ENCODE measurements around the gene SH3BGRL2.
"Not testable (repeated sequence)": the region's sequence is repeated elsewhere in the genome, so short reads cannot be mapped to it uniquely, and the experiment has no call there.

SH3BGRL2 gene

DNA sequence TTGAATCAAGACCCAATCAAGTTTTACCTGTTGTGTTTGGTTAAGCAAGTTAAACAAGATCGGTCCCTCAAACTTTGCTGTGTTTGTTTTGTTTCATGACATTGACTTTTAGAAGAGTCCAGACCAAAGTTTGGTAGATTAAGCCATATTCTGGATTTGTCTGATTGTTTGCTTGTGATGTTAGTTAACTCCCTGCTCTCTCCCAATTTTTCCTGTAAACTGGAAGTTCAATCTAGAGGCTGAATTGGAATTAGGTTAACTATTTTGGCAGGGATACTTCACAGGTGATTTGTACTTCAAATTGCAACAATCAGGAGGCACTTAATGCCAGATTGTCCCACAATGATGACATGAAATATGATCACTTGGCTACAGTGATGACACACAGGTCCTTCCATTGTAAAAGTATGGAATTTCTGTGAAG lies 13.6 kb upstream of the SH3BGRL2 start:
- H3K27ac ChIP-seq (ENCODE audit: low read length) = no peak overlapping the region
- no peaks in the 10 kb centered on the region for H3K27me3 ChIP-seq (ENCODE audit: low read depth, low read length)
- H3K4me1 ChIP-seq (ENCODE audit: control insufficient read depth in 1 of 2, insufficient read depth in 2 of 2, low read length in 2 of 2) = no peaks in the 10 kb centered on the region
- no peaks in the 10 kb centered on the region for H3K9me3 ChIP-seq (ENCODE audit: control insufficient read depth in 1 of 2, low read length in 2 of 2)
- no peak overlapping the region for H3K4me3 ChIP-seq (ENCODE audit: low read depth in 1 of 2, low read length in 2 of 2)
- no peaks in the 10 kb centered on the region for H3K36me3 ChIP-seq (ENCODE audit: control insufficient read depth in 1 of 2, insufficient read depth in 2 of 2, low read length in 2 of 2)

GRCh38 chr6:79618425-79618824 lies 12.7 kb upstream of the SH3BGRL2 start:
- H3K4me1 ChIP-seq (ENCODE audit: control insufficient read depth in 1 of 2, insufficient read depth in 2 of 2, low read length in 2 of 2); H3K9me3 ChIP-seq (ENCODE audit: control insufficient read depth in 1 of 2, low read length in 2 of 2); H3K4me3 ChIP-seq (ENCODE audit: low read depth in 1 of 2, low read length in 2 of 2); H3K27ac ChIP-seq (ENCODE audit: low read length); H3K27me3 ChIP-seq (ENCODE audit: low read depth, low read length); H3K36me3 ChIP-seq (ENCODE audit: control insufficient read depth in 1 of 2, insufficient read depth in 2 of 2, low read length in 2 of 2): not testable (repeated sequence)

DNA sequence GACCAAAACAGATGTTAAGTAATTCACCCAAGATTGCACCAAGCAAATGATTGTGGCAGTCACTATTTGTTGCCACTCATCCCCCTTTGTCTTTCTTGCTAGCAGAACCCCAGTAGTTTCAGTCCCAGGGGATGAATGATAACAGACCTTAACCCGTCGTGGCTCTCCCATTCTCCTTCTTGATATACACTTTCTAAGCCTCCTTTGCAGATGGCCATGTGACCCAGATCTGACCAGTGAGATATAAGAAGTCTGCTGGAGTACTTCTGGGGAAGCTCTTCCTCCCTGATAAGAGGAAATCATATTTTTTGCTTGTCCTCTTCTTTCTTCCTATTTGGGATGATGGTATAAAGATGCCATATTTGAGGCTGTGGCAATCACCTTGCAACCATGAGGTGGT lies 9.6 kb upstream of the SH3BGRL2 start:
- H3K36me3 ChIP-seq (ENCODE audit: control insufficient read depth in 1 of 2, insufficient read depth in 2 of 2, low read length in 2 of 2) = no peaks in the 10 kb centered on the region
- no peaks in the 10 kb centered on the region for H3K9me3 ChIP-seq (ENCODE audit: control insufficient read depth in 1 of 2, low read length in 2 of 2)
- no peak overlapping the region for H3K4me3 ChIP-seq (ENCODE audit: low read depth in 1 of 2, low read length in 2 of 2)
- H3K4me1 ChIP-seq (ENCODE audit: control insufficient read depth in 1 of 2, insufficient read depth in 2 of 2, low read length in 2 of 2) = no peaks in the 10 kb centered on the region
- no peaks in the 10 kb centered on the region for H3K27me3 ChIP-seq (ENCODE audit: low read depth, low read length)
- no peak overlapping the region for H3K27ac ChIP-seq (ENCODE audit: low read length)

DNA sequence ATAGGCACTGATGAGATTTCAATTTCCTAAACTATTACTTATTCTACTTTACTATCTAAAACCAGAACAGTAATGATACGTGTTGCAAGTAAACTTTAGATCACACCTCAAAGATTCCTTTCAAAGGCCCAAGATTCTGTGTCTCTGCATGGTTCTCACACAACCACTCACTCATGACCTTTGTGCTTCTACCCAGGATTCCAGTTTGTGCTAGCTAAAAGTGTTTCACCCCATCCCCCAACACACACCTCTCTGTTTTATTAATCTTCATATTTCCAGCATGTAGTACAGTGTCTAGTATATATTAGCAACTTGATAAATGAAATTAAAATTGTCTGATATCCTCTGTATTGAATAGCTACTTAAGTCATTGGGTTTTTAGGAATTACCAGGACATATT lies 8.8 kb upstream of the SH3BGRL2 start:
- no peaks in the 10 kb centered on the region for H3K27me3 ChIP-seq (ENCODE audit: low read depth, low read length)
- no peaks in the 10 kb centered on the region for H3K4me1 ChIP-seq (ENCODE audit: control insufficient read depth in 1 of 2, insufficient read depth in 2 of 2, low read length in 2 of 2)
- no peak overlapping the region for H3K4me3 ChIP-seq (ENCODE audit: low read depth in 1 of 2, low read length in 2 of 2)
- H3K27ac ChIP-seq (ENCODE audit: low read length) = no peak overlapping the region
- H3K36me3 ChIP-seq (ENCODE audit: control insufficient read depth in 1 of 2, insufficient read depth in 2 of 2, low read length in 2 of 2) = no peaks in the 10 kb centered on the region
- no peaks in the 10 kb centered on the region for H3K9me3 ChIP-seq (ENCODE audit: control insufficient read depth in 1 of 2, low read length in 2 of 2)

DNA sequence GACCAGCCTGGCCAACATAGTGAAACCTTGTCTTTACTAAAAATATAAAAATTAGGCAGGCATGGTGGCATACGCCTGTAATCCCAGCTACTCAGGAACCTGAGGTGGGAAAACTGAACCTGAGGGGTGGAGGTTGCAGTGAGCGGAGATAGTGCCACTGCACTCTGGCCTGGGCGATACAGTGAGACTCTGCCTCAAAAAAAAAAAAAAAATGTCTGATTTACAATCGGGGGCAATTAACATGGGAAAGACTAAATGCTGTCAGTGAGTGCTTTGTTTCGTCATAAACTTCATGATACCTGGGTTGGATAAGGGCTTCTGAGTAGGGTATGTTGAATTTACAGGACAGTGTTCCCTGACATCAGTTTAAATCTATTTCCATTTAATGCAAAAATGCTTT lies 8.0 kb upstream of the SH3BGRL2 start:
- Histone ChIP-seq H3K36me3 (ENCODE audit: control insufficient read depth in 1 of 2, insufficient read depth in 2 of 2, low read length in 2 of 2) (no peaks in the 10 kb centered on the region), H3K27me3 (ENCODE audit: low read depth, low read length) (no peaks in the 10 kb centered on the region), H3K27ac (ENCODE audit: low read length) (no peak overlapping the region), H3K9me3 (ENCODE audit: control insufficient read depth in 1 of 2, low read length in 2 of 2) (no peaks in the 10 kb centered on the region), H3K4me1 (ENCODE audit: control insufficient read depth in 1 of 2, insufficient read depth in 2 of 2, low read length in 2 of 2) (no peaks in the 10 kb centered on the region), H3K4me3 (ENCODE audit: low read depth in 1 of 2, low read length in 2 of 2) (no peak overlapping the region)

GRCh38 chr6:79625746-79626145 lies 5.4 kb upstream of the SH3BGRL2 start:
- H3K4me1 ChIP-seq (ENCODE audit: control insufficient read depth in 1 of 2, insufficient read depth in 2 of 2, low read length in 2 of 2) = peaks cover 0 to 7% of the 10 kb centered on the region in 2 donors
- H3K4me3 ChIP-seq (ENCODE audit: low read depth in 1 of 2, low read length in 2 of 2) = no peak overlapping the region
- H3K9me3 ChIP-seq (ENCODE audit: control insufficient read depth in 1 of 2, low read length in 2 of 2) = no peaks in the 10 kb centered on the region
- no peak overlapping the region for H3K27ac ChIP-seq (ENCODE audit: low read length)
- no peaks in the 10 kb centered on the region for H3K27me3 ChIP-seq (ENCODE audit: low read depth, low read length)
- no peaks in the 10 kb centered on the region for H3K36me3 ChIP-seq (ENCODE audit: control insufficient read depth in 1 of 2, insufficient read depth in 2 of 2, low read length in 2 of 2)

DNA sequence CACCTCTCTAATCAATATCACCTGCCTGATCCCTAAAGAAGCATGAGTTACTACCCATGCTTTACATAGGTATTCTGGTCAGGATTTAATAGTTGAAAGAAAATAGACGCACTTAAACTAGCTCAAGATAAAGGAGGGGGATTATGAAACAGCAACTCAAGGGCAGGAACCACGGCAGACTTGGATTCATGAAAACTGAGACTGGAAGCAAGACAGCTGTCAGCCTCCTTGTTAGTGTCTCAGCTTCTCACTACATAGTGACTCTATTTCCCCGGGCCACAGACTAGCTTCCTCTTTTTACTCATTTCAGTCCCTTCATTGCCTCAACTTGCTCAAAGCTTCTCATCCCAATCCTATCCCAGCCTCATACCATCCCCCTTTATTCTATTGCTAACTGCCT lies 4.3 kb upstream of the SH3BGRL2 start:
- Histone ChIP-seq H3K36me3 (ENCODE audit: control insufficient read depth in 1 of 2, insufficient read depth in 2 of 2, low read length in 2 of 2) (no peaks in the 10 kb centered on the region), H3K27ac (ENCODE audit: low read length) (no peak overlapping the region), H3K9me3 (ENCODE audit: control insufficient read depth in 1 of 2, low read length in 2 of 2) (no peaks in the 10 kb centered on the region), H3K4me1 (ENCODE audit: control insufficient read depth in 1 of 2, insufficient read depth in 2 of 2, low read length in 2 of 2) (peaks cover 0 to 8% of the 10 kb centered on the region in 2 donors), H3K27me3 (ENCODE audit: low read depth, low read length) (no peaks in the 10 kb centered on the region), H3K4me3 (ENCODE audit: low read depth in 1 of 2, low read length in 2 of 2) (no peak overlapping the region)

DNA sequence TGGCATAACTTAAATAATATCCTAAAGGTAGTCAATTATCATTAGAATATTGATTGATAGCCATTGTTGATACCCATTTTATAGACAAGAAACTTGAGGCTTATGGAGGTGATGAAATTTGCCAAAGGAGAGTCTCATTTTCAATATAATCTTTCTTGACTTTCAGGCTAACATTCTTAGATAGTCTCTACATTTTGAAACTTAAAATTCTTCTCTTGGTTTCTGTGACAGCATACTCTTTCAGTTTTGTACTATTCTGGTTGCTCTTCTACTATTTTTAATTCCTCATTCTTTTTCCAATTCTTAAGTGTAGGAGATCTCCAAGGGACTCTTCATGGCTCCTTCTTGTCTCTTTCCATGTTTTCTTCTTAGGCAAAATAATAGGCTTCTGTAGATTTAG lies 3.7 kb upstream of the SH3BGRL2 start:
- Histone ChIP-seq H3K4me1 (ENCODE audit: control insufficient read depth in 1 of 2, insufficient read depth in 2 of 2, low read length in 2 of 2) (peaks cover 0 to 8% of the 10 kb centered on the region in 2 donors), H3K27me3 (ENCODE audit: low read depth, low read length) (no peaks in the 10 kb centered on the region), H3K9me3 (ENCODE audit: control insufficient read depth in 1 of 2, low read length in 2 of 2) (no peaks in the 10 kb centered on the region), H3K36me3 (ENCODE audit: control insufficient read depth in 1 of 2, insufficient read depth in 2 of 2, low read length in 2 of 2) (no peaks in the 10 kb centered on the region), H3K27ac (ENCODE audit: low read length) (no peak overlapping the region), H3K4me3 (ENCODE audit: low read depth in 1 of 2, low read length in 2 of 2) (no peak overlapping the region)

DNA sequence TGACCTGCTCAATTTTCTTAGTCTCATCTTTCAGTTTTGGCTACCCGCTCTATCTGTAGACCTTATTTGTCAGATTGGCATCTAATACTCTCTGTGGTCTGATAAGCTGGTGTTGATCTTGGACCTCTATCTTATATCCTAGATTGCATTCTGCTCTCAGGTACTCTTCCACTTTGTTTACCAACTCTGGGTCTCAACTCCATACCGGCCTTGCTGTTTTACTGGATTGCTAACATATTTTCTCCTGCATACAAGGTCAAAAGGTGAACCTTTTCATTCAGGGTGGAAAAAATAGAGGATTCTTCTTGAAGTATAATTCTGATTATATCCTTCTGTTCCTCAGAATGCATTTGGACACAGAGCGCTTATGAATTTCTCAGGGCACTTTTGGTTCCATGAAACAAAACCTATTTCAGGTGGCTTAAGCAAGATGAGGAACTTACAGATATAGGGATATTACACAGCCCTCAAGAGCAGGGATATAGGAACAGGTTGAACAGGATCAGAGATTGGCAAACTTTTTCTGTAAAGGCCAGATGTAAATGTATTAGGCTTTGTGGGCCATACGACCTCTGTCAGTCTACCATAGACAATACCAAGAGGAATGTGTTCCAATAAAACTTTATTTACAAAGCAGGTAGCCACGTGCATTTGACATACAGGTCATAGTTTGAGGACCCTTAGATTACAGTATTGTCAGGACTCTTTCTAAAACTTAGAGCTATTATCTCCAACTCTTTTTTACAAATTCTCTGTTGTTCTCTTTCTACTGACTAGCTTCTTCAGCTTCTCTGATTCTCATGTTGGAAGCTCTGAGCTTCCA lies 2.5 kb upstream of the SH3BGRL2 start:
- Histone ChIP-seq H3K27ac (ENCODE audit: low read length) (no peak overlapping the region), H3K27me3 (ENCODE audit: low read depth, low read length) (no peaks in the 10 kb centered on the region), H3K4me1 (ENCODE audit: control insufficient read depth in 1 of 2, insufficient read depth in 2 of 2, low read length in 2 of 2) (peaks cover 0 to 8% of the 10 kb centered on the region in 2 donors), H3K36me3 (ENCODE audit: control insufficient read depth in 1 of 2, insufficient read depth in 2 of 2, low read length in 2 of 2) (no peaks in the 10 kb centered on the region), H3K9me3 (ENCODE audit: control insufficient read depth in 1 of 2, low read length in 2 of 2) (no peaks in the 10 kb centered on the region), H3K4me3 (ENCODE audit: low read depth in 1 of 2, low read length in 2 of 2) (no peak overlapping the region)

GRCh38 chr6:79630380-79630882 lies 698 bp upstream of the SH3BGRL2 start:
- Histone ChIP-seq H3K27ac (ENCODE audit: low read length) (no peak overlapping the region), H3K36me3 (ENCODE audit: control insufficient read depth in 1 of 2, insufficient read depth in 2 of 2, low read length in 2 of 2) (no peaks in the 10 kb centered on the region), H3K27me3 (ENCODE audit: low read depth, low read length) (no peaks in the 10 kb centered on the region), H3K4me3 (ENCODE audit: low read depth in 1 of 2, low read length in 2 of 2) (peak overlapping the region; percentile 82 to 89), H3K9me3 (ENCODE audit: control insufficient read depth in 1 of 2, low read length in 2 of 2) (no peaks in the 10 kb centered on the region), H3K4me1 (ENCODE audit: control insufficient read depth in 1 of 2, insufficient read depth in 2 of 2, low read length in 2 of 2) (peaks cover 0 to 8% of the 10 kb centered on the region in 2 donors)

DNA sequence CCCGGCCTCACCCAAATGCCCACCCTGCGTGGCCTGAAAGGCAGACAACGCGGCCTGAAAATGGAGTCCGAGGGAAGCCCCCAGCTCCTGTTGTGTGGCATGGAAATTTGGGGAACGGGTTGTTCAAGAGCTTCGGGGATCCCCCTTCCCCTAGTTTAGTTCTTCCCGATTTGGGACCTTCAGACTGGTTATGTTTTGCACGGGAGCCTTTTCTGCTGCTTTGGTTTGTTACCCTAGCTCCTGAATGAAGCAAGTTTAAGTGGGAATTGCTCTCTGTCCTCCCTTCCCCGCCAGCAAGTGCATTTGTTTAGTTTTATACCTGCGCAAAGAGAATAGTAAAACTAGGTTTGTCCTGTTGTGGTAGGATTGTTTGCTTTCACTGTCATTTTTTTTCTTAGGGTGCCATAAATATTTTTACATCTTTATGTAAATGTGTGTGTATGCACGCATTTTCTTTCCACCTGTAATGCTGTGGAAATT lies 604 bp downstream of the SH3BGRL2 start:
- Histone ChIP-seq H3K27me3 (ENCODE audit: low read depth, low read length) (no peaks in the 10 kb centered on the region), H3K27ac (ENCODE audit: low read length) (peak overlapping the region; percentile 68), H3K9me3 (ENCODE audit: control insufficient read depth in 1 of 2, low read length in 2 of 2) (no peaks in the 10 kb centered on the region), H3K4me1 (ENCODE audit: control insufficient read depth in 1 of 2, insufficient read depth in 2 of 2, low read length in 2 of 2) (peaks cover 0 to 8% of the 10 kb centered on the region in 2 donors), H3K4me3 (ENCODE audit: low read depth in 1 of 2, low read length in 2 of 2) (peak overlapping the region; percentile 82 to 89), H3K36me3 (ENCODE audit: control insufficient read depth in 1 of 2, insufficient read depth in 2 of 2, low read length in 2 of 2) (no peaks in the 10 kb centered on the region)
